Smooth muscle cell (in vitro differentiated cells): Measurements from ENCODE around the gene KAT2B. TPM values are rescaled to one million over a fixed set of nuclear protein-coding genes. Genes with fewer than 3 reads are reported as not detected.

Experiments
- DNase-seq: peaks from one replicate; lab custom pipeline; 2025; ENCODE audit not compliant: unreplicated experiment; lab: John Stamatoyannopoulos, UW
- H2AFZ ChIP-seq: fragments of 200-600 bp; sonication (generic); 2 replicates; pipeline ENCODE4 v1.6.0; 2016; ENCODE audit warnings: antibody characterized with exemption, low read depth, mild to moderate bottlenecking
- H3F3A ChIP-seq: fragments of 200-600 bp; sonication (generic); 2 replicates; pipeline ENCODE4 v1.6.0; 2017; ENCODE audit warnings: antibody characterized with exemption, low read depth
- H3K27ac ChIP-seq: fragments of 200-600 bp; sonication (generic); 2 replicates; pipeline ENCODE4 v1.5.1; 2016; ENCODE audit warnings: low read depth, mild to moderate bottlenecking
- H3K27me3 ChIP-seq: fragments of 200-600 bp; sonication (generic); 2 replicates; pipeline ENCODE4 v1.6.1; 2016; ENCODE audit warnings: low read depth, mild to moderate bottlenecking
- H3K36me3 ChIP-seq: fragments of 200-600 bp; sonication (generic); 2 replicates; pipeline ENCODE4 v1.5.1; 2016; ENCODE audit warnings: low read depth
- H3K4me1 ChIP-seq: fragments of 200-600 bp; sonication (generic); 2 replicates; pipeline ENCODE4 v1.5.1; 2016; ENCODE audit warnings: low read depth
- H3K4me2 ChIP-seq: fragments of 200-600 bp; sonication (generic); 2 replicates; pipeline ENCODE4 v1.6.0; 2016; ENCODE audit warnings: mild to moderate bottlenecking
- H3K4me3 ChIP-seq: fragments of 200-600 bp; sonication (generic); 2 replicates; pipeline ENCODE4 v1.5.1; 2016; ENCODE audit warnings: mild to moderate bottlenecking
- H3K79me2 ChIP-seq: fragments of 200-600 bp; sonication (generic); 2 replicates; pipeline ENCODE4 v1.6.0; 2016; ENCODE audit warnings: low read depth, mild to moderate bottlenecking
- H3K9ac ChIP-seq: fragments of 200-600 bp; sonication (generic); 2 replicates; pipeline ENCODE4 v1.6.0; 2016; ENCODE audit warnings: low read depth
- H3K9me3 ChIP-seq: fragments of 200-600 bp; sonication (generic); replicated peaks from 2 replicates; pipeline ENCODE4 v1.5.1; 2016; ENCODE audit warnings: low read depth
- H4K20me1 ChIP-seq: fragments of 200-600 bp; sonication (generic); 2 replicates; pipeline ENCODE4 v1.6.0; 2016; ENCODE audit warnings: low read depth
- WGBS: methylation state at CpG from one replicate; pipeline ENCODE4 v1.1.7; 2016; ENCODE audit warnings: low lambda C conversion rate; 5-methylcytosine and 5-hydroxymethylcytosine counted together
- polyA plus RNA-seq: library from polyadenylated mRNA; unstranded; fragments of >200 nt; fragmentation: Nextera tagmentation; extraction: Ambion mirVana; gene quantifications from 2 replicates; pipeline ENCODE4 v1.2.1, GENCODE V29; 2016
- total RNA-seq: library from RNA; depleted of rRNA; stranded (reverse); fragments of >200 nt; gene quantifications from 2 replicates; pipeline ENCODE4 v1.2.3, GENCODE V29; 2014
- TF ChIP-seq, protein P1 (sequence below): fragments of 200-600 bp; sonication (generic); IDR thresholded peaks from 2 replicates; pipeline ENCODE4 v1.5.1; 2017; ENCODE audit warnings: borderline replicate concordance, mild to moderate bottlenecking, antibody characterized with exemption; ENCODE audit not compliant: insufficient read depth, poor library complexity, severe bottlenecking

The KAT2B gene
- total and polyA plus RNA-seq, 2 experiments from 2014 or later: 1.1 to 6.5 TPM

DNA sequence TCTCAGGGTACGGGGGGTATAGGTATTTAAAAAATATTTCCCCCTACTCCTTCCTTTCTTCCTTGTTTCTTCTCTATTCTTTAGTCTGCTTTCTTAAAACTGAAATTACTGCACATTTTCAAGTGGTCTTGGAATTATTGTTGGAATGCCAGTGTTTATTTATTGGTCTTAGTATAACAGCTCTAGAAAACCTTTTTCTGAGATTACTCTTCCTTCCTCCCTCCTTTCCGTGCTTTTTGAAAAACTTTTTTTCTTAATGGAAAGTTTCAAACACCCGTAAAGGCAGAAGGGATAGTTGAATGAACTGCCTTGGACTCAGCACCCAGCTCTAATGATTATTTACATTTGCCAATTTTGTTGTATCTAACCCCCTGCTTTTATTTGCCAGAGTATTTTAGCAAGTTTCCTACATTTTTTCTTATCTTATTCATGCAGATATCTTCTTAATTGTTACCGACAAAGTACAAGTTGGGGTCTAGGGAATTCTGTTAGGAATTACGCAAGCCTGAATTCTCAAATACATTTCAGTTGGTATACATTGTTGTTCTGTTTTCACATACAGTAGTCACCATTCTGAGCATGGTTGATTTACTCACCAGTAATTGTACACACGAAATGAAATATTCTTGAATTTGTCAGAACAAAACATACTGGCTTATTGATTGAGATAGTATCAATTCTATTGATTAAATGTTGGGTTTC lies 36.2 kb downstream of the KAT2B start:
- DNase-seq: no peak
- Histone ChIP-seq H3K79me2 (no peaks in the 10 kb centered on the region), H4K20me1 (no peaks in the 10 kb centered on the region), H3F3A (no peaks in the 10 kb centered on the region), H2AFZ (peak overlapping the region; percentile 6), H3K4me1 (peaks cover 52% of the 10 kb centered on the region), H3K9ac (no peak overlapping the region), H3K27me3 (no peaks in the 10 kb centered on the region), H3K36me3 (no peaks in the 10 kb centered on the region), H3K4me3 (no peak overlapping the region), H3K27ac (no peak overlapping the region), H3K9me3 (no peaks in the 10 kb centered on the region), H3K4me2 (peak overlapping the region; percentile 32)
- WGBS: 55% methylated on average over 6 of the region's 6 CpGs
- TF ChIP-seq, protein P1, sequence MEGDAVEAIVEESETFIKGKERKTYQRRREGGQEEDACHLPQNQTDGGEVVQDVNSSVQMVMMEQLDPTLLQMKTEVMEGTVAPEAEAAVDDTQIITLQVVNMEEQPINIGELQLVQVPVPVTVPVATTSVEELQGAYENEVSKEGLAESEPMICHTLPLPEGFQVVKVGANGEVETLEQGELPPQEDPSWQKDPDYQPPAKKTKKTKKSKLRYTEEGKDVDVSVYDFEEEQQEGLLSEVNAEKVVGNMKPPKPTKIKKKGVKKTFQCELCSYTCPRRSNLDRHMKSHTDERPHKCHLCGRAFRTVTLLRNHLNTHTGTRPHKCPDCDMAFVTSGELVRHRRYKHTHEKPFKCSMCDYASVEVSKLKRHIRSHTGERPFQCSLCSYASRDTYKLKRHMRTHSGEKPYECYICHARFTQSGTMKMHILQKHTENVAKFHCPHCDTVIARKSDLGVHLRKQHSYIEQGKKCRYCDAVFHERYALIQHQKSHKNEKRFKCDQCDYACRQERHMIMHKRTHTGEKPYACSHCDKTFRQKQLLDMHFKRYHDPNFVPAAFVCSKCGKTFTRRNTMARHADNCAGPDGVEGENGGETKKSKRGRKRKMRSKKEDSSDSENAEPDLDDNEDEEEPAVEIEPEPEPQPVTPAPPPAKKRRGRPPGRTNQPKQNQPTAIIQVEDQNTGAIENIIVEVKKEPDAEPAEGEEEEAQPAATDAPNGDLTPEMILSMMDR: no peak

DNA sequence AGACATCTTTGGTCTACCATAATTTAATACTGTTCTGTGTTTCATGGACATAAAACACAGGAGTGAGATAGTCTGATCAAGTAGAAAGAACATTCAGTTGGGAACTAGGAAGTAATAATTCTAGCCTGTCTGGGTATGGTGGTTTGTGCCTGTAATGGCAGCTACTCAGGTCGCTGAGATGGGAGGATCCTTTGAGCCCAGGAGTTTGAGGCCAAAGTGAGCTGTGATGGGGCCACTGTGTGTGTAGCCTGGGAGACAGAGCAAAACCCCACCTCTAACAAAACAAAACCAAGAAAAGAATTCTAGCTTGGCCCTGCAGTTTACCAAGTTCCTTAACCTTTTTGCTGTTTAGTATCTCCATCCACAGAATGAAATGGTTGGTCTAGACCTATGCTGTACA lies 36.8 kb downstream of the KAT2B start:
- no peaks in the 10 kb centered on the region for H4K20me1 ChIP-seq
- H3F3A ChIP-seq: no peaks in the 10 kb centered on the region
- no peak for DNase-seq
- H3K4me2 ChIP-seq: no peak overlapping the region
- H3K79me2 ChIP-seq: no peaks in the 10 kb centered on the region
- no peak overlapping the region for H3K9ac ChIP-seq
- peaks cover 52% of the 10 kb centered on the region for H3K4me1 ChIP-seq
- no peak overlapping the region for H3K27ac ChIP-seq
- H3K36me3 ChIP-seq: no peaks in the 10 kb centered on the region
- H2AFZ ChIP-seq: no peak overlapping the region
- no peak overlapping the region for H3K4me3 ChIP-seq
- H3K27me3 ChIP-seq: no peaks in the 10 kb centered on the region
- 92% methylated on average over 1 of the region's 1 CpG for WGBS
- TF ChIP-seq, protein P1: no peak
- H3K9me3 ChIP-seq: no peaks in the 10 kb centered on the region

DNA sequence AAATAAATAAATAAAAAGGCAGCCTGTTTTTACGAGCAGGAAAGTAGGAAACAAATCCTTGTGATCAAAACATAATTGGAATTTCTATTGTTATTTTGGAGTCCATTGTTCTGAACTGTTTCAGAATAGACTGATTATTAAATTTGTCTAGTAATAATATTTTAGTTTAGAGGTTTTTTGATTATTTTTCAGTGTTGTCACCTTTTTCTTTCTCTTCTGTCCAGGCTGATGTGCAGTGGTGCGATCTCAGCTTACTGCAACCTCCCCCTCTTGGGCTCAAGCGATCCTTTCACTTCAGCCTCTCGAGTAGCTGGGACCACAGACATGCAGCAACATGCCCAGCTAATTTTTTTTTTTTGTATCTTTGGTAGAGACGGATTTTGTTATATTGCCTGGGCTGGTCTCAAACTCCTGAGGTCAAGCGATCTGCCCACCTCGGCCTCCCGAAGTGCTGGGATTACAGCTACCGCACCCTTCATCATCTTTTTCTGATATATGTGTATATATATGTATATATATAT lies 38.0 kb downstream of the KAT2B start:
- H4K20me1 ChIP-seq: no peaks in the 10 kb centered on the region
- WGBS: 83% methylated on average over 9 of the region's 9 CpGs
- H3K9ac ChIP-seq: no peak overlapping the region
- no peak for DNase-seq
- H3K36me3 ChIP-seq: no peaks in the 10 kb centered on the region
- no peak overlapping the region for H3K4me3 ChIP-seq
- H3K79me2 ChIP-seq: no peaks in the 10 kb centered on the region
- no peaks in the 10 kb centered on the region for H3K27me3 ChIP-seq
- no peak overlapping the region for H2AFZ ChIP-seq
- H3K27ac ChIP-seq: no peak overlapping the region
- no peaks in the 10 kb centered on the region for H3K9me3 ChIP-seq
- TF ChIP-seq, protein P1: no peak
- H3K4me1 ChIP-seq: peaks cover 42% of the 10 kb centered on the region
- H3K4me2 ChIP-seq: peak overlapping the region; percentile 29
- H3F3A ChIP-seq: no peaks in the 10 kb centered on the region

DNA sequence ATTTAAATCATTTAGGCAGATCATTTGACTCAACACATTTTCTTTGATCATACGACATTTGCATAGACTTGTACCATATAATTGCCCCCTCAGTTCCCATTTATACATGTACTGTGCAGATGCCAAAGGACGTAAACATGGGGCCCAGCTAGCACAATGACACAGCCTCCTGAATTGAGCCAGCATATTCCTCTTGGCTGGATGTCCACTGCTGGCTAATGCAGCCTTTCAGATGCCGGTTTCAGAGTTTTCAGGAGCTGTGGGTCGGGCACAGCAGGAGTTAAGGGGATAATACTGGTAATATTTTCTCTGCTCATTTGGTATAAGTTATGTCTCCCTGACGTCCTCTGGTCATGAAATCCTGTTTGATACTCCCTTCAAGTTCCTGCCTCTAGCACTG lies 39.4 kb downstream of the KAT2B start:
- peaks cover 28% of the 10 kb centered on the region for H3K4me1 ChIP-seq
- no peak overlapping the region for H3K4me2 ChIP-seq
- 95% methylated on average over 5 of the region's 5 CpGs for WGBS
- no peak overlapping the region for H3K4me3 ChIP-seq
- H3F3A ChIP-seq: no peaks in the 10 kb centered on the region
- DNase-seq: no peak
- H4K20me1 ChIP-seq: no peaks in the 10 kb centered on the region
- no peak overlapping the region for H3K9ac ChIP-seq
- no peaks in the 10 kb centered on the region for H3K9me3 ChIP-seq
- H3K79me2 ChIP-seq: no peaks in the 10 kb centered on the region
- H3K27me3 ChIP-seq: no peaks in the 10 kb centered on the region
- H3K36me3 ChIP-seq: no peaks in the 10 kb centered on the region
- TF ChIP-seq, protein P1: no peak
- no peak overlapping the region for H3K27ac ChIP-seq
- no peak overlapping the region for H2AFZ ChIP-seq
